SH-SY5Y (cell line): ENCODE measurements around the gene KRT2.

Experiments
- GATA2 ChIP-seq: IDR thresholded peaks from 2 replicates; pipeline ENCODE4 v1.6.1; 2011; ENCODE audit warnings: mild to moderate bottlenecking, low read depth, low read length
- GATA3 ChIP-seq: IDR thresholded peaks from 2 replicates; pipeline ENCODE4 v1.6.1; 2011; ENCODE audit warnings: low read depth, mild to moderate bottlenecking, low read length, moderate library complexity

GRCh38 chr12:52687497-52688385, 35.7 kb upstream of the KRT2 start:
- TF ChIP-seq GATA3 (no peak), GATA2 (no peak)
